Activated gamma-delta T cell treated with anti-CD3 and anti-CD28 coated beads, Interleukin-2, amount 50 U/mL, for 16 hours (primary cell): Measurements from ENCODE around the gene GOLGA7B.
"Not testable (repeated sequence)": the region's sequence is repeated elsewhere in the genome, so short reads cannot be mapped to it uniquely, and the experiment has no call there.

Experiments used
- DNase-seq: peaks from one replicate; pipeline ENCODE4 v3.0.0-alpha.2; 2020; ENCODE audit warnings: low read depth

The GOLGA7B gene

GRCh38 chr10:97831259-97831658, 18.4 kb upstream of the GOLGA7B start:
- DNase-seq = no peak

DNA sequence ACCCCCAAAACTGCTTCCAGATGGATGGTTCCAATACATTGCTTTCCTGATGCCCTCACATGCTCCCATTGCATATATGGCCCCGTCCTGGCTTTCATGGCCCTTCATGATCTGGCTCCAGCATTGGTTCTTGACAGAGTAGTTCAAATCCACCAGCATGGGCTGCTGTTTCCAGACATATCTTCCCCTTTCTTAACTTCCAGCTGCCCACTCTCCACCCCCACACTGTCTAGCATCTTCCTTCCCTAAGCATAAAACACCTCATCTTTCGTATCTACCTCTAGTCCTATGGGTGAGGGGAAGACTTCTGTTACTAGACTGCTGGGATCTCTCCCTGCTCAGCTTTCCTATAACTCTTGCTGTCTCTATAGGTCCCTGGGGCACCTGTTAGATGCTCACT, 13.2 kb upstream of the GOLGA7B start:
- DNase-seq = no peak

DNA sequence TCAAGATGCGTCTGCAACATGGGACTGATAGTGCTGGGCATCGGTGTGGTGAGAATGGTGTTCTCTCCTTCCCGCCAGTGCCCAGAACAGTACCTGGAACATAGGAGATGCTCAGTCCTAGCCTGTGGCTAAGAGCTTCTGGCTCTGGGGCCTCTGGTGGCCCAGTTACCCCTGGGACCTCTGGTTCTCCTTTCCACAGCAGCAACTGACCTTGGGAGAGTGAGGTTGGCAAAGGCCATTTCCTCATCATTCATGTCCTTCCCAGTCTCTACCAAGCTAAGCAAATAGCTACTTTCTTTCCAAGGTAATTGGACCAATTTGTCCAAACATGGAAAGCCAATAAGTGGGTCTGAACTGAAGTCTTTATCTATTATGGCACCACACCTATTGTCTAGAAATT, 11.6 kb upstream of the GOLGA7B start:
- no peak for DNase-seq

GRCh38 chr10:97841166-97841565, 8.5 kb upstream of the GOLGA7B start:
- not testable (repeated sequence) for DNase-seq

DNA sequence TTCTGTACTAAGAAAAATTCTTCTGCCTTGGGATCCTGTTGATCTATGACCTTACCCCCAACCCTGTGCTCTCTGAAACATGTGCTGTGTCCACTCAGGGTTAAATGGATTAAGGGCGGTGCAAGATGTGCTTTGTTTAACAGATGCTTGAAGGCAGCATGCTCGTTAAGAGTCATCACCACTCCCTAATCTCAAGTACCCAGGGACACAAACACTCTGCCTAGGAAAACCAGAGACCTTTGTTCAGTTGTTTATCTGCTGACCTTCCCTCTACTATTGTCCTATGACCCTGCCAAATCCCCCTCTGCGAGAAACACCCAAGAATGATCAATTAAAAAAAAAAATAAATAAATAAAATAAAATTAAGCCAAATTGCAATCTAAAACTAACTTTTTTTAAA, 7.5 kb upstream of the GOLGA7B start:
- not testable (repeated sequence) for DNase-seq

DNA sequence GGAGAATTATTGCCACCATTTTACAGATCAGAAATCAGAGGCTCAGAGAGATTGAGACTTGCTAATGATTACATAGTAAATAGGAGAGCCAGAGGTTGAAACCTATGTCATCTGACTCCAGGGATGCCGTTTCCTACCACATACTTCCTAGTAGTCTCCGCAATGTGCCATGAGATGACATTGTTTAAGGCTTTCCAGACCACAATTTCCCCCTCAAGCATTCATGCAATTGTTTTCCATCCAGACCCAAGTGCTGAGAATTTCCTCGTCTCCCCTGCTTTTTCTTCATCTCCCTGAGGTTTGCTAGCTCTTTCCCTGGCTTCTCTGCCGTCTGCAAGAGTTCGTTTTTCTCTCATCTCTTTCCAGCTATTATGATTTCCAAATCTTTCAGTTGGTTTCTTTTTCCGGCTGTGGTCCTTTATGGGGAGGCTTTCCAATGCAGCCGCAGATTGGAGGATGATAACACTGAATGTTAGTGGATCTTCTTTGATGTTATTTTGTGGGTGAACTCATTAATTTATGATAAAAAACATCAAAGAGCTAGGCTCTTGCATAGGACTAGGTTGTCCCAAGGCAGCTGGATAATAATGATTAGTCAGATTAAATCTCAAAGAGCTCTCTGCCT, 6.9 kb upstream of the GOLGA7B start:
- no peak for DNase-seq

- no peak for DNase-seq
These were observed 6.4 kb upstream of the GOLGA7B start for GRCh38 chr10:97843281-97843671.

GRCh38 chr10:97843972-97844371, 5.7 kb upstream of the GOLGA7B start:
- DNase-seq = not testable (repeated sequence)

- no peak for DNase-seq
These were observed 5.0 kb upstream of the GOLGA7B start for GRCh38 chr10:97844678-97845077.

DNA sequence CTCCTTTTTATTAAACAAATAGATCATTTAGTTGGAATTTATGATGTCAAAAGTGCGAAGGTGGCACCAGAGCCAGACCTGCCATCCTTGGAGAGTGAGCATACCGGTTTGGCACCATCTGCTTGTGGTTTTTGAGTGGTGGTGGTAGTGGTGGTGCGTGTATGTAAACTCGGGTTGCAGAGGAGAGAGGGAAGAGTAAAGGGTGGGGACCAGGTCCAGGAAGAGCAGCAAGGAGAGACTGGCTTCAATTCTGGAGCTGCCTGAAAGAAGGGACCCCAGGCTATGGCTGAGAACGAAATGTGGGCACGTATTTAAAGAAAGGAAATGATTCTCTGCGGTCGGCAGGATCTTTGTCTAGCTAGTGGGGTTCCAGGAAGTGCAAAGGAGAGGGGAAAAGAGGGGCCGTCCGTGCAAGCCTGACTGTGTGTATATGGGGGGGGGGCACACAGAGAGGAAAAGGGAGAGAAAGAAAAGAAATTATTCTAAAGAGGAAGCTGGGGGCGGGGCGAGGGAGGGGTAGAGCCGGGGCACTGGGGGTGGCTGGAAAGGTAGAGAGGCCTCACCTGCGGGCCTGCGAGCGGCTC, 448 bp upstream of the GOLGA7B start:
- no peak for DNase-seq

GRCh38 chr10:97850446-97850845, 803 bp downstream of the GOLGA7B start:
- no peak for DNase-seq

- no peak for DNase-seq
These were observed 1.8 kb downstream of the GOLGA7B start for GRCh38 chr10:97851341-97852001.

GRCh38 chr10:97852277-97852676, 2.6 kb downstream of the GOLGA7B start:
- DNase-seq = no peak

DNA sequence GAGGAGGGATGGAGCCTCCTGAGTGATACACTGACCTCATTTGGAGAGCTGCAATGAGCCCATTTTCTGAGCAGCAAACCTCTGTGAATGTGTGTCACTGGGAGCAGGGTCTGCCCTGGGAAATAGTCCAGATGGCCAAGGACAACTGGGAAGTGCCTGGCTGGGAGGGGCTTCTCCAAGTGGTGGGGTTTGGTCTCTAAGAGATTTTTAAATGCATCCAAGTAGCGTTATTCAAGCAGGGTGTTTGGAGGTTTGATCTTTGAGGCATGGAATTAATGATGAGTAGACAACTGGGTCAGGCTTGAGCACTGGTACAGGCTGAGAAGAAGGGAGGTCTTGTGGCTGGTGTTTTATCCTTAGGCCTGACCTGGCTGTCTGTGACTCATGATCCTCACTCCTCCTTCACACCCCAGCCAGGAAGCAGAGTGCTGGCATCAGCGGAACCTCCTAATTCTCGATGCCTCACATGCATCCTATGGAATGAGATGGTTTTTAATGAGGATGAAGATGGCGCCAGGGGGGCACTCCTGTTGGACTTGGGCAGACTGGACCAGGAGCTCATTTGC, 3.3 kb downstream of the GOLGA7B start:
- no peak for DNase-seq

DNA sequence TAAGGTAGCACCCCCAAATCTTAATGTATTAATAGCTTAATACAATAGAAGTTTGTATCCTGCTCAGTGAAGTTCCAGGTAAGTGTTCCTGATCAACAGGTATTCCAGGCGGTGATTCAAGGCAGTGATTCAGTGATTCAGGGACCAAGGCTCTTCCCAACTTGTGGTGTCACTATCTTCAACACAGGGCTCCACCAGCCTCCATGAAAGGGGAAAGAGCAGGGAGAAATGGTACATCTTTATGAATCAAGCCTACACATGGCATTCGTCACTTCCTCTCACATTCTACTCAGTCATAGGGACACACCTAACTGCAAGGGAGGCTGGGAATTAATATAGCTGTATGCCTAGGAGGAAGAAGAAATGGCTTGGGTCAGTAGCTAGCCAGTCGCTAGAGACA, 5.1 kb downstream of the GOLGA7B start:
- DNase-seq = no peak

DNA sequence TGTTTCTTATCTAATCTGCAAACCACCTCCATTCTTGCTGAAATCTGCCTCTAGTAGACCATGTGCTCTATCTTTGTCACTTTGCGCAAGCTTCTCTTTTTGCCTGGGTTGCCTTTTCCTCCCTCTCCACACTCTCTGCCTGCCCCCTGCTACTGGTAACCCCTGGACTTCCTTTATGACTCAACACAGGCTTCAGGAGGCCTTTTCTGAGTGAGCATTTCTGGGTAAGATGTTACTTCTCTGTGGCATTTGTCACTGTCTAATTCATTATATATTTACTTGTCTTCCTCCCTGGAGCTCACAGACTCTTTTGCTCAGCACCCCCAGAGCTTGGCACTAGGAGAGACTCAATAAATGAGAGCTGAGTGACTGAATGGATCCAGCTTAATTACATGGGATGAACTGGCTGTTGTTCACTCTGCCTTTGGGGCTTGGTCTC, 8.4 kb downstream of the GOLGA7B start:
- no peak for DNase-seq

- DNase-seq = no peak
These were observed 11.6 kb downstream of the GOLGA7B start for GRCh38 chr10:97861097-97861750.

DNA sequence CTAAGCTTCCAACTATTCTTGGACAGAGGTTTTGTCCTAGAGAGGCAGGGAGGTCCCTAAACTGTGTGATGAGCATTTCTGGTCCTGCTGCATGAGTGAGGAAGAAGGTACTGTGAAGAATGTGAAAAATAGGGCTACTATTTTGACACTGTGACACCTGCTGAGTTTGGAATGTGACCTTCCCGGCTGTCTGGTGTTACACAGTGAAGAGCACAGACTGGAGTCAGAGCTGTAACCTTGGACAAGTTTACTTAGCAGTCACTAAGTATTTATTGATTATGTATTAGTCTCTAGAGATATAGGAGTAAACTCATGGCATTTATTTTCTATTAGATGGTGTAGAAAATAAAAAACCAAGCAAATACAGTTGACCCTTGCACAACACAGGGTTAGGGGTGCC, 12.3 kb downstream of the GOLGA7B start:
- DNase-seq = no peak

GRCh38 chr10:97863808-97864207, 14.2 kb downstream of the GOLGA7B start:
- DNase-seq = no peak

DNA sequence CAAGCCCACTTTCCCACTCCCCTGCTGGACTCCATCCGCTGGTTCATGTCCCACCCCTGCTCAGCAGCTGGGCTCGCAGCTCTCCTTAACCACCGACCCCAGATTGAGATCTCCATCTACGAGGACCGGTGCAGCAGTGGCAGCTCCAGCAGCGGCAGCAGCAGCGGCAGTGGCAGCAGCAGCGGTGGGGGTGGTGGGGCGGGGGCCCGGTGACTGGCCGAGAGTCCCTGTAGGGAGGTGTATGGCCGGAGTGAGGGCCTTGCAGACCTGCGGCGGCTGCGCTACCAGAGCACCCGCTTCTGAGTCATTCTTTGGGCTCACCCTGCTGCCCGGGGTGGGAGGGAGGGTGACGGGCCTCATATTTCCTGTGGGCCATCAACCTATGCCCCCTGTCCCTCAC, 15.8 kb downstream of the GOLGA7B start:
- DNase-seq = no peak

DNA sequence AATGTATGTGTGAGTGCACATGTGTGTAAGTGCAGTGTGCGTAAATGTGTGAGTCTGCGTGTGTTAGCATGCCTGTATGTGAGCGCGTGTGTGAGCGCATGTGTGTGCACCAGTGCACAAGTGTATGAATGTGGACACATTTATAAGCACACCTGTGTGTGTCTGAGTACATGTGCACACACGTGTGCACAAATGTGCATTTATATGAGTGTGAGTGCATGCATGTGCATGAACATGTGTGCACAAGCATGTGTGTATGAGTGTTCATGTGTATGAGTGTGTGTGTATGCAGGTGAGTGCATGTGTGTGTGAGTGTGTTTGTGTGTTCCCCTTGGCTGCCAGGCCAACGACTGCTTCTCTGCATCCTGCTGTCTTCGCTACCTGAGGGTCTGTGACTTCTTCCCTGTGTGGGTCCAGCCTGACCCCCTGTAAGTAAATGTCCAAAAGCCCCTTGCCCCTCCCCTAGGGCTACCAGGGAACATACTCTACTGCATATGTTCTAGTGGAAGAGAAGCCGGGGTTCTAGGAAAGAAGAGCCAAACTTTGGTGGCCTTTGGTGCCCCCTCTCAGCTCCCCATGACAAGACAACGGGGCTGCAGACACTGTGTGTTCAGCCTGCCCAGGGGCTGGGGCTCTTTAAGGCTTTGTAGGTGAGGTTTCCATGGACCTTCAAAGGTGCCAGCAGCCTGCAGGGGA, 17.0 kb downstream of the GOLGA7B start:
- DNase-seq = no peak

DNA sequence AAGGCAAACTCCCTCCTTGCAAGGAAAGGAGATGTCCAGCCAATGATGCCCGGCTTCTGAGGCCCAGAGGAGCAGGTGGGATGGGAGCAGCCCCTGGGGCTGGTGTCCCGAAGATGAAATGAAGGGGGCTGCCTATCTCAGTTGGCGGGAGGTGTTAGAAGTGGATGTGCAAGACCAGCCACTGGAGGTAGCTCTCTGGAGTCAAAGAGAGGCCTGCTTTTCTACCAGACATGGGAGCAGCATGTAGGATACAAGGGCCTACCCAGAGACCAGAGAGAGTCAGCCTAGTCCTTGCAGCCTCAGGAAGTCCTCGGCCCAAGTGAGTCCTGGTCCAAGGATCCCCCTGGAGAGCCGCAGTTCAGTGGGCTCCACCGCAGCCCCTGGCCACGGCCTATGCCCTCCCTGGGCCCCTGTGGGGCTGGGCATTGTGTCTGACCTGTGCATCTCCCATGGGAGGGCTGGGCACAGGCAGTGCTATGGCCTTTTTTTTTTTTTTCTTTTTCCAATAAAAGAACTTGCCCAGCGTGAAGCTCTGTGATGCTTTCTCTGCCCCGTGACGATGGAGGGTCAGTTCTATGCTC, 17.7 kb downstream of the GOLGA7B start:
- DNase-seq = no peak
